Stomach smooth muscle (tissue), 2 donors: ENCODE data around the gene NKAIN1.
"Not testable (repeated sequence)": the region's sequence is repeated elsewhere in the genome, so short reads cannot be mapped to it uniquely, and the experiment has no call there.

ENCODE experiments used
- H3K27ac ChIP-seq: one replicate; pipeline ENCODE4 v1.7.0; 2013; ENCODE audit warnings: mild to moderate bottlenecking, low read length, inconsistent platforms
- H3K27me3 ChIP-seq, 2 donors: one replicate each; pipeline ENCODE4 v1.7.0; 2013; ENCODE audit warnings: low read length in 2 of 2; ENCODE audit not compliant: insufficient read depth in 2 of 2, control insufficient read depth in 1 of 2
- H3K36me3 ChIP-seq, 2 donors: one replicate each; pipeline ENCODE4 v1.7.0; 2013; ENCODE audit warnings: low read length in 2 of 2; ENCODE audit not compliant: control insufficient read depth in 2 of 2, insufficient read depth in 2 of 2
- H3K4me1 ChIP-seq: one replicate; pipeline ENCODE4 v1.7.0; 2013; ENCODE audit warnings: low read length; ENCODE audit not compliant: control insufficient read depth, insufficient read depth
- H3K4me3 ChIP-seq, 2 donors: one replicate each; pipeline ENCODE4 v1.7.0; 2013; ENCODE audit warnings: low read length in 2 of 2
- H3K9ac ChIP-seq, 2 donors: one replicate each; pipeline ENCODE4 v1.7.0; 2013; ENCODE audit warnings: low read length in 2 of 2, mild to moderate bottlenecking in 1 of 2
- H3K9me3 ChIP-seq, 2 donors: one replicate each; pipeline ENCODE4 v1.7.0; 2013; ENCODE audit warnings: low read length in 2 of 2; ENCODE audit not compliant: control insufficient read depth in 2 of 2
- donor health status: healthy.
- donor health status: Pancreatic carcinoma.

The NKAIN1 gene

DNA sequence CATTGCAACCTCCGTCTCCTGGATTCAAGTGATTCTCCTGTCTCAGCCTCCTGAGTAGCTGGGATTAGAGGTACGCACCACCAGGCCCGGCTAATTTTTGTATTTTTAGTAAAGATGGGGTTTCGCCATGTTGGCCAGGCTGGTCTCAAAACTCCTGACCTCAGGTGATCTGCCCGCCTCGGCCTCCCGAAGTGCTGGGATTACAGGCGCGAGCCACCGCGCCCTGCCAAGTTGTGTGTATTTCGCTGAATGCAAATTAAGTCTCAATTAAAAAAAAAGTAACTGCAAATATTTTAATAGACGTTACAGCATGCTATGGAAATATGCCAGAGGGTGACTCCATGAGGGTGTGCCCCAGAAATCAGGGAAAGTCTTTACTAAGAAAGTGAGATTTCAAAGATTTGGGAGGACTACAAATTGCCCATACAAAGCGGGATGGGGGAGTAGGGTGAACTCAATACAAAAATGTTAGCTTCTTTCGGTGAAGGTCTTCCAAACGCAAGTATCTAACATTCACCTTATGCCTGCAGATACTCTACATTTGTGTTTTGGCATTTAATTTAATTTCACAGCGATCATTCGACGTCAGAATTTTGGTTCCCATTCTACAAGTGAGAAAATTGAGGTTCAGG, 85.6 kb downstream of the NKAIN1 start:
- Histone ChIP-seq H3K9me3 (no peaks in the 10 kb centered on the region), H3K27ac (peak overlapping the region; percentile 46), H3K27me3 (no peaks in the 10 kb centered on the region), H3K4me3 (peak overlapping the region; percentile 46 to 67), H3K4me1 (peaks cover 8% of the 10 kb centered on the region), H3K9ac (peak overlapping the region; percentile 36 to 45), H3K36me3 (no peaks in the 10 kb centered on the region)

- no peak overlapping the region for H3K4me3 ChIP-seq
- H3K4me1 ChIP-seq, result peaks cover 8% of the 10 kb centered on the region
- H3K9me3 ChIP-seq, result no peaks in the 10 kb centered on the region
- H3K9ac ChIP-seq, result no peak overlapping the region
- no peak overlapping the region for H3K27ac ChIP-seq
- H3K36me3 ChIP-seq, result no peaks in the 10 kb centered on the region
- H3K27me3 ChIP-seq, result no peaks in the 10 kb centered on the region
Observed at GRCh38 chr1:31153423-31153822, 86.3 kb downstream of the NKAIN1 start.

DNA sequence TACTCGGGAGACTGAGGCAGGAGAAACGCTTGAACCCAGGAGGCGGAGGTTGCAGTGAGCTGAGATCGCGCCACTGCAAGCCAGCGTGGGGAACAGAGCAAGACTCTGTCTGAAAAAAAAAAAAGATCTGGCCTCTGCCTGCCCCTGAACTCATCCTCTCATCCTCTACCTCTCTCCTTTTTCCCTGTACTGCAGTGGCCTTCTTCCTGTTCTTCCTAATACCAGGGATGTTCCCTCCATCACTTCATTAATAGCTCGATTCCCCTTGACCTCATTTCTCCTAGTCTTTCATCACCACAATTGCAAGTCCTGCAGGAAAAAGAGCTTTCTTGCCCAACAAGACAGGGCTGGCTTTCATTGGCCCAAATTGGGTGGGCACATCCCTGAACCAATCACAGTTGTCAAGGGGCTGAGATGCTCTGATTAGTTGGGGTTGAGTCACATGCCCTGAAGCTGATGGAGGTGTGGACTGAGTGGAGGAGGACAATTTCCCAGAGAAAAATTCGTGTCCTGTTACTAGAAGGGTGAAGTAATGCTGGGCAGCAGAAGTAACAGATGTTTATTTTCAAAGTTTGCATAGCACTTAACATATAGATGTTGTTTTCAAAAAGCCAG, 87.4 kb downstream of the NKAIN1 start:
- H3K9me3 ChIP-seq, result no peaks in the 10 kb centered on the region

DNA sequence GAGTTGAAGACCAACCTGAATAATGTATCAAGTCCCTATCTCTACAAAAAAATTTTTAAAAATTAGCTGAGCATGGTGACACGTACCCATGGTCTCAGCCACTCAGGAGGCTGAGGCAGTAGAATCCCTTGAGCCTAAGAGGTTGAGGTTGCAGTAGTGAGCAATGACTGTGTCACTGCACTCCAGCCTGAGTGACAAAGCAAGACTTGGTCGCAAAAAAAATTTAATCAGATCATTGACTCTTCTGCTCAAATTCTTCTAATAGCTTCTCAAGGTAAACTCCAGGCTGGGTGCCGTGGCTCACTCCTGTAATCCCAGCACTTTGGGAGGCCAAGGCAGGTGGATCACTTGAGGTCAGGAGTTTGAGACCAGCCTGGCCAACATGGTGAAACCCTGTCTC, 88.3 kb downstream of the NKAIN1 start:
- H3K27me3 ChIP-seq, result no peaks in the 10 kb centered on the region
- no peak overlapping the region for H3K9ac ChIP-seq
- no peak overlapping the region for H3K4me3 ChIP-seq
- H3K27ac ChIP-seq, result no peak overlapping the region
- H3K4me1 ChIP-seq, result peaks cover 8% of the 10 kb centered on the region
- H3K9me3 ChIP-seq, result no peaks in the 10 kb centered on the region
- H3K36me3 ChIP-seq, result no peaks in the 10 kb centered on the region

More for the DNA sequence above, 87.4 kb downstream of the NKAIN1 start:
- Histone ChIP-seq H3K9ac (no peak overlapping the region), H3K27me3 (no peaks in the 10 kb centered on the region), H3K4me1 (peaks cover 8% of the 10 kb centered on the region), H3K27ac (no peak overlapping the region), H3K36me3 (no peaks in the 10 kb centered on the region), H3K4me3 (no peak overlapping the region)

- Histone ChIP-seq H3K36me3 (no peaks in the 10 kb centered on the region), H3K9ac (no peak overlapping the region), H3K27me3 (no peaks in the 10 kb centered on the region), H3K27ac (no peak overlapping the region), H3K4me1 (no peaks in the 10 kb centered on the region), H3K4me3 (no peak overlapping the region), H3K9me3 (no peaks in the 10 kb centered on the region)
Observed at GRCh38 chr1:31148409-31148808, 91.3 kb downstream of the NKAIN1 start.

GRCh38 chr1:31145648-31146047, 94.0 kb downstream of the NKAIN1 start:
- Histone ChIP-seq H3K27ac (no peak overlapping the region), H3K4me1 (no peaks in the 10 kb centered on the region), H3K4me3 (no peak overlapping the region), H3K36me3 (no peaks in the 10 kb centered on the region), H3K9me3 (no peaks in the 10 kb centered on the region), H3K27me3 (no peaks in the 10 kb centered on the region), H3K9ac (no peak overlapping the region)

DNA sequence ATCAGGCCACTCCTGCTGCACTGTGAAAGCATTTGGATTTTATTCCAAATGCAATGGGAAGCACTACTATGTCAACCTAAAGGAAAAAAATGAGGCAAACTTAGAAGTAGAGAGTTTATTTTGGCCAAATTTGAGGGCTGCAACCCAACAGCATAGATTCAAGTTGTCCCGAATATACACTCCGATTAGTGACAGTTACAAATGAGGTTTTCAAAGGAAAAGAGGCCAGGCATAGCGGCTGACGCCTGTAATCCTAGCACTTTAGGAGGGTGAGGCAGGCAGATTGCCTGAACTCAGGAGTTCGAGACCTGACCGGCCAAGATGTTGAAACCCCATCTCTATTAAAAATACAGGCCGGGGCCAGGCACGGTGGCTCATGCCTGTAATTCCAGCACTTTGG, 95.2 kb downstream of the NKAIN1 start:
- Histone ChIP-seq H3K27me3 (no peaks in the 10 kb centered on the region), H3K36me3 (no peaks in the 10 kb centered on the region), H3K4me1 (no peaks in the 10 kb centered on the region), H3K4me3 (no peak overlapping the region), H3K9ac (no peak overlapping the region), H3K9me3 (no peaks in the 10 kb centered on the region), H3K27ac (no peak overlapping the region)

DNA sequence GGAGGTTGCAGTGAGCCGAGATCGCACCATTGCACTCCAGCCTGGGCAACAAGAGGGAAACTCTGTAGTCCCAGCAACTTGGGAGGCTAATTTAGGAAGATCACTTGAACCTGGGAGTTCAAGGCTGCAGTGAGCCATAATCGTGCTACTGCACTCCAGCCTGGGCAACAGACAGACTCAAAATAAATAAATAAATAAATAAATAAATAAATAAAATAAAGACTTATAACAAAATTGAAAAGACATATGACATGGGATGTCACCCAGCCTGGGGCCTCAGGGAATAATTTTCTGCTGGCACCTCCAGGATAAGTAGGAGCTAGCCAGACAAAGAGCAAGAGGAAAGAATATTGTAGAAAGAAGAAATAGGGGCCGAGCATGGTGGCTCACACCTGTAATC, 96.2 kb downstream of the NKAIN1 start:
- Histone ChIP-seq H3K4me3 (no peak overlapping the region), H3K27ac (no peak overlapping the region), H3K9ac (no peak overlapping the region), H3K36me3 (no peaks in the 10 kb centered on the region), H3K4me1 (no peaks in the 10 kb centered on the region), H3K27me3 (no peaks in the 10 kb centered on the region), H3K9me3 (no peaks in the 10 kb centered on the region)

- Histone ChIP-seq H3K27me3 (no peaks in the 10 kb centered on the region), H3K9me3 (no peaks in the 10 kb centered on the region), H3K36me3 (no peaks in the 10 kb centered on the region), H3K4me1 (no peaks in the 10 kb centered on the region), H3K4me3 (no peak overlapping the region), H3K9ac (no peak overlapping the region), H3K27ac (no peak overlapping the region)
Observed at GRCh38 chr1:31142406-31142805, 97.3 kb downstream of the NKAIN1 start.

- H3K36me3 ChIP-seq, result no peaks in the 10 kb centered on the region
- H3K4me1 ChIP-seq, result no peaks in the 10 kb centered on the region
- H3K4me3 ChIP-seq, result no peak overlapping the region
- H3K9me3 ChIP-seq, result no peaks in the 10 kb centered on the region
- no peak overlapping the region for H3K27ac ChIP-seq
- no peak overlapping the region for H3K9ac ChIP-seq
- H3K27me3 ChIP-seq, result no peaks in the 10 kb centered on the region
Observed at GRCh38 chr1:31140299-31140698, 99.4 kb downstream of the NKAIN1 start.

DNA sequence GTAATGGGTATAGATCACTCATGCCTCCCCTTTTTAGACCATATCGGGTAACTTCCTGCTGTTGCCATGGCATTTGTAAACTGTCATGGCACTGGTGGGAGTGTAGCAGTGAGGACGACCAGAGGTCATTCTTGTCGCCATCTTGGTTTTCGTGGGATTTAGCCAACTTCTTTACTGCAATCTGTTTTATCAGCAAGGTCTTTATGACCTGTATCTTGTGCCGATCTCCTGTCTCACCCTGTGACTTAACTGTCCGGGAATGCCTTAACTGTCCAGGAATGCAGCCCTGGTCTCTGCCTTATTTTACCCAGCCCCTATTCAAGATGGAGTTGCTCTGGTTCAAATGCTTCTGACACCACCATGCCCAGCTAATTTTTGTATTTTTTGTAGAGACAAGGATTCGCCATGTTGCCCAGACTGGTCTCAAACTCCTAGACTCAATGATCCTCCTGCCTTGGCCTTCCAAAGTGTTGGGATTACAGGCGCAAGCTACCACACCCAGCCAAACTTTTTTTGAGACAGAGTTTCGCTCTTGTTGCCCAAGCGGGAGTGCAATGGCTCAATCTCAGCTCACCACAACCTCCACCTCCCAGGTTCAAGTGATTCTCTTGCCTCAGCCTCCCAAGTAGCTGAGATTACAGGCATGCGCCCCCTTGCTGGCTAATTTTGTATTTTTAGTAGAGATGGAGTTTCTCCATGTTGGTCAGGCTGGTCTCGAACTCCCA, 100.7 kb downstream of the NKAIN1 start:
- not testable (repeated sequence) for H3K4me3 ChIP-seq, H3K27ac ChIP-seq, H3K27me3 ChIP-seq, H3K9me3 ChIP-seq, H3K4me1 ChIP-seq, H3K9ac ChIP-seq, H3K36me3 ChIP-seq
